Measurements from ENCODE around the gene PTPRK. TPM values are rescaled to one million over a fixed set of nuclear protein-coding genes. Genes with fewer than 3 reads are reported as not detected.

The PTPRK gene
- total and polyA plus RNA-seq, 4 donors = 12.1 to 61.2 (median 29.1) TPM

GRCh38 chr6:128557081-128557480 is 36.7 kb upstream of the PTPRK start:
- no peak overlapping the region for H3K27ac ChIP-seq (ENCODE audit: low read depth in 1 of 2, low read length in 2 of 2)
- no peaks in the 10 kb centered on the region for H3K36me3 ChIP-seq (ENCODE audit: control insufficient read depth in 4 of 4, insufficient read depth in 3 of 4, low read depth in 1 of 4, low read length in 3 of 4)
- H3K9ac ChIP-seq (ENCODE audit: low read depth in 1 of 2, low read length in 2 of 2) = no peak overlapping the region
- 88% methylated on average over 3 of the region's 3 CpGs for WGBS
- H3K4me3 ChIP-seq (ENCODE audit: low read depth in 1 of 3, low read length in 3 of 3) = no peak overlapping the region
- peaks cover 0 to 3% (median 0%) of the 10 kb centered on the region in 4 donors for H3K4me1 ChIP-seq (ENCODE audit: control insufficient read depth in 4 of 4, insufficient read depth in 4 of 4, low read length in 3 of 4)
- TF ChIP-seq GABPA (IDR thresholded peaks at IDR 0.05 in 1 of 2, conservative IDR thresholded peaks at IDR 0.05 in 1 of 2) (no peak), RXRA (IDR thresholded peaks at IDR 0.05) (no peak), CTCF (IDR thresholded peaks at IDR 0.05; ENCODE audit: low read depth, low read length, missing input control) (no peak), FOXA1 (IDR thresholded peaks at IDR 0.05) (no peak), RAD21 (IDR thresholded peaks at IDR 0.05) (no peak), ATF3 (IDR thresholded peaks at IDR 0.05) (no peak), HNF4A (conservative IDR thresholded peaks at IDR 0.05) (no peak), YY1 (IDR thresholded peaks at IDR 0.05) (no peak), ZBTB33 (IDR thresholded peaks at IDR 0.05) (no peak), NR2F2 (IDR thresholded peaks at IDR 0.05) (no peak)
- DNase-seq (ENCODE audit: low spot score) = no peak
- no peaks in the 10 kb centered on the region for H3K9me3 ChIP-seq (ENCODE audit: control insufficient read depth in 4 of 4, low read length in 3 of 4)
- H3K27me3 ChIP-seq (ENCODE audit: control insufficient read depth in 4 of 4, insufficient read depth in 4 of 4, low read length in 3 of 4) = no peaks in the 10 kb centered on the region

- Histone ChIP-seq H3K4me3 (ENCODE audit: low read depth in 1 of 3, low read length in 3 of 3) (no peak overlapping the region), H3K27me3 (ENCODE audit: control insufficient read depth in 4 of 4, insufficient read depth in 4 of 4, low read length in 3 of 4) (no peaks in the 10 kb centered on the region), H3K27ac (ENCODE audit: low read depth in 1 of 2, low read length in 2 of 2) (no peak overlapping the region), H3K9me3 (ENCODE audit: control insufficient read depth in 4 of 4, low read length in 3 of 4) (no peaks in the 10 kb centered on the region), H3K9ac (ENCODE audit: low read depth in 1 of 2, low read length in 2 of 2) (no peak overlapping the region), H3K36me3 (ENCODE audit: control insufficient read depth in 4 of 4, insufficient read depth in 3 of 4, low read depth in 1 of 4, low read length in 3 of 4) (no peaks in the 10 kb centered on the region), H3K4me1 (ENCODE audit: control insufficient read depth in 4 of 4, insufficient read depth in 4 of 4, low read length in 3 of 4) (peaks cover 0 to 3% (median 0%) of the 10 kb centered on the region in 4 donors)
- DNase-seq (ENCODE audit: low spot score) = no peak
- whole genome bisulfite sequencing = 45% methylated on average over 2 of the region's 2 CpGs
- TF ChIP-seq EGR1 (IDR thresholded peaks at IDR 0.05; ENCODE audit: low read depth in 2 of 2) (peak; percentile 61 to 62), HNF4G (IDR thresholded peaks at IDR 0.05) (no peak), NR2F2 (IDR thresholded peaks at IDR 0.05) (no peak), RXRA (IDR thresholded peaks at IDR 0.05) (no peak), RAD21 (IDR thresholded peaks at IDR 0.05) (peak; percentile 70 to 77), JUND (IDR thresholded peaks at IDR 0.05) (no peak), YY1 (IDR thresholded peaks at IDR 0.05) (peak; percentile 24), CTCF (IDR thresholded peaks at IDR 0.05; ENCODE audit: low read depth, low read length, missing input control) (peak; percentile 37)
These were observed 33.9 kb upstream of the PTPRK start for GRCh38 chr6:128554302-128554701.

Measured in liver (tissue), 9 donors.